ENCODE data around the gene CBARP. TPM values are rescaled to one million over a fixed set of nuclear protein-coding genes. Genes with fewer than 3 reads are reported as not detected.

CBARP gene
- total and polyA plus RNA-seq, 9 of the 15 experiments (the other 6 are each of a cell fraction or from before 2014, with no cell fraction given) = 0.03 to 8.9 (median 1.2) TPM; not detected in 1

GRCh38 chr19:1264801-1265614, 27.2 kb upstream of the CBARP start (continued):
- TF ChIP-seq RAD21 (CRISPR knock-in tag; conservative IDR thresholded peaks at IDR 0.05 in 1 of 2, IDR thresholded peaks at IDR 0.05 in 1 of 2) (no peak), POLR2AphosphoS5 (IDR thresholded peaks at IDR 0.05; ENCODE audit: control insufficient read depth, insufficient read depth, low read depth, low read length) (no peak), SNIP1 (IDR thresholded peaks at IDR 0.05; ENCODE audit: low read depth) (no peak), ZNF212 (CRISPR knock-in tag; IDR thresholded peaks at IDR 0.05) (no peak), ZBTB40 (IDR thresholded peaks at IDR 0.05) (no peak), ZBTB40 (CRISPR knock-in tag; IDR thresholded peaks at IDR 0.05) (no peak), STAT5B (CRISPR knock-in tag; IDR thresholded peaks at IDR 0.05) (no peak), NEUROD1 (IDR thresholded peaks at IDR 0.05; ENCODE audit: borderline replicate concordance, low read depth, low read length, partially characterized antibody) (peak; percentile 40), E2F3 (CRISPR knock-in tag; IDR thresholded peaks at IDR 0.05) (no peak), SMARCA4 (IDR thresholded peaks at IDR 0.05) (peak; percentile 79), EGR1 (conservative IDR thresholded peaks at IDR 0.05) (peak; percentile 16; the same call in 1 of the 2 replicates), XRCC3 (IDR thresholded peaks at IDR 0.05) (no peak), ZNF507 (tag; conservative IDR thresholded peaks at IDR 0.05) (no peak), GABPB1 (CRISPR knock-in tag; IDR thresholded peaks at IDR 0.05) (no peak), ZNF583 (CRISPR knock-in tag; IDR thresholded peaks at IDR 0.05) (no peak), ZFP1 (CRISPR knock-in tag; IDR thresholded peaks at IDR 0.05) (no peak), EP300 (IDR thresholded peaks at IDR 0.05; ENCODE audit: low read length) (0 out of 2 replicates have a peak, but pooled peaks have one; percentile 17)
- TF ChIP-seq, protein P1, sequence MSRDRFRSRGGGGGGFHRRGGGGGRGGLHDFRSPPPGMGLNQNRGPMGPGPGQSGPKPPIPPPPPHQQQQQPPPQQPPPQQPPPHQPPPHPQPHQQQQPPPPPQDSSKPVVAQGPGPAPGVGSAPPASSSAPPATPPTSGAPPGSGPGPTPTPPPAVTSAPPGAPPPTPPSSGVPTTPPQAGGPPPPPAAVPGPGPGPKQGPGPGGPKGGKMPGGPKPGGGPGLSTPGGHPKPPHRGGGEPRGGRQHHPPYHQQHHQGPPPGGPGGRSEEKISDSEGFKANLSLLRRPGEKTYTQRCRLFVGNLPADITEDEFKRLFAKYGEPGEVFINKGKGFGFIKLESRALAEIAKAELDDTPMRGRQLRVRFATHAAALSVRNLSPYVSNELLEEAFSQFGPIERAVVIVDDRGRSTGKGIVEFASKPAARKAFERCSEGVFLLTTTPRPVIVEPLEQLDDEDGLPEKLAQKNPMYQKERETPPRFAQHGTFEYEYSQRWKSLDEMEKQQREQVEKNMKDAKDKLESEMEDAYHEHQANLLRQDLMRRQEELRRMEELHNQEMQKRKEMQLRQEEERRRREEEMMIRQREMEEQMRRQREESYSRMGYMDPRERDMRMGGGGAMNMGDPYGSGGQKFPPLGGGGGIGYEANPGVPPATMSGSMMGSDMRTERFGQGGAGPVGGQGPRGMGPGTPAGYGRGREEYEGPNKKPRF (IDR thresholded peaks at IDR 0.05; ENCODE audit: low read depth, low read length) = no peak

Data from K562 (cell line).